Adipocyte (in vitro differentiated cells): Measurements from ENCODE around the gene PPP4R3B.
"Not testable (repeated sequence)": the region's sequence is repeated elsewhere in the genome, so short reads cannot be mapped to it uniquely, and the experiment has no call there.

ENCODE experiments used
- DNase-seq: peaks from one replicate; pipeline ENCODE4 v3.0.0-alpha.2; 2015; ENCODE audit warnings: low read depth
- H3K27me3 ChIP-seq: replicated peaks from 2 replicates; pipeline ENCODE4 v1.7.0; 2013; ENCODE audit warnings: mild to moderate bottlenecking, low read length, moderate library complexity; ENCODE audit not compliant: control insufficient read depth, insufficient read depth
- H3K36me3 ChIP-seq: 2 replicates; pipeline ENCODE4 v1.7.0; 2013; ENCODE audit warnings: low read length, mild to moderate bottlenecking, moderate library complexity; ENCODE audit not compliant: control insufficient read depth, insufficient read depth, severe bottlenecking
- H3K4me1 ChIP-seq: 2 replicates; pipeline ENCODE4 v1.7.0; 2013; ENCODE audit warnings: mild to moderate bottlenecking, low read length, moderate library complexity; ENCODE audit not compliant: control insufficient read depth, insufficient read depth
- H3K4me3 ChIP-seq: 2 replicates; pipeline ENCODE4 v1.7.0; 2013; ENCODE audit warnings: mild to moderate bottlenecking, low read length, moderate library complexity
- H3K9ac ChIP-seq: 2 replicates; pipeline ENCODE4 v1.7.0; 2013; ENCODE audit warnings: mild to moderate bottlenecking, low read length, moderate library complexity
- H3K9me3 ChIP-seq: 2 replicates; pipeline ENCODE4 v1.7.0; 2013; ENCODE audit warnings: mild to moderate bottlenecking, low read length, moderate library complexity; ENCODE audit not compliant: control insufficient read depth

PPP4R3B gene

DNA sequence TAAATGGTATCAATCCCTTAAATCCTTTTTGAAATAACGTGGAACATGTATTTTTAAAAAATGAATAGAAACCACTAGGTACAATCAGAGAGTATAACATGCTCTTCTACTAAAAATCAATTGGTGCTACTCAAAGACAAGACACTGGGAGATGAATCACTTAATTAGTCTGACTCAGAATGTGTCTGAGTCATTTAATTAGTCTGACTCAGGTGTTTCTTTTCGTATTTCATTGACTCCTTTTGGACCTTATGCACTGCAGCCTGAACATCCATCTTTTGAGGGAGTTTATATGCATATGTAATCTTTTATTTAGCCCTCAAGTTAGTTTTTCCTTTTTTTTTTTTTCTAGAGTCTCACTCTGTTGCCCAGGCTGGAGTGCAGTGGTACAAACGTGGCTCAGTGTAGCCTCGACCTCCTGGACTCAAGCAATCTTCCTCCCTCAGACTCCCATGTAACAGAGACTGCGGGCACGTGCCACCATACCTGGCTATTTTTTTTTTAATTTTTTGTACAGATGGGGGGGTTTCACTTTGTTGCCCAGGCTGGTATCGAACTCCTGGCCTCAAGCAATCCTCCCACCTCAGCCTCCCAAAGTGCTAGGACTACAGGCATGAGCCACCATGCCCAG is 26.5 kb downstream of the PPP4R3B start:
- peaks cover 7% of the 10 kb centered on the region for H3K36me3 ChIP-seq
- no peak for DNase-seq
- no peak overlapping the region for H3K4me3 ChIP-seq

DNA sequence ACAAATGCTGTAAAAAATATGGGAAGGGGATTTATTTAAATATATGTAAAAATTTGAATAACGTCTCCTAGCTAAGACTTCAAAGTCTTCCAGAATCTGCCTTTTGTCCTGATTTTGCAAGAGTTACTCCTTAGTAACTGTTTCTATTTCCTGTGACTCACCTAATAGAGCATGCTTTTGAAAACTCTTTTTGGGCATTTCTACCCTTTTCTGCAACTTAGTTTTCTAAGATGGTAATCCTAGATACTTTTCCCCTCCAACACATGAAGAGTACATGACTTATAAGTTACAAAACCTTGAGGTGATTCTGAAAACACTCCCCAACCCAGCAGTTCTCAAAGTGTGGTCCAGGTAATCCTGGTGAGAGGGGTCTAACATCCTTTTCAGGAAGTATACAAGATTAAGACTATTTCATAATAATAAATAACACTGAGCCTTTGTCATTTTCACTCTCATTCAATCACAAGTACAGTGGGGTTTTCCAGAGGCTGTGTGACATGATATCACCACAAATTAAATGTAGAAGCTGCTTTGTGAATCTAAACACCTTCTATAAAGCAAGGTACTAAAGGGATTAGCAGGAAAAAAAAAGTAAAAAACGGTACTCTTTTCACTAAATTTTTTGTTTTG is 31.9 kb downstream of the PPP4R3B start:
- peak; percentile 77 for DNase-seq
- Histone ChIP-seq H3K27me3 (no peaks in the 10 kb centered on the region), H3K4me1 (peaks cover 39% of the 10 kb centered on the region), H3K4me3 (peak overlapping the region; percentile 61), H3K36me3 (peaks cover 31% of the 10 kb centered on the region), H3K9ac (peak overlapping the region; percentile 31), H3K9me3 (no peaks in the 10 kb centered on the region)

More for the DNA sequence above, 26.5 kb downstream of the PPP4R3B start:
- peaks cover 16% of the 10 kb centered on the region for H3K4me1 ChIP-seq
- H3K27me3 ChIP-seq: no peaks in the 10 kb centered on the region
- no peak overlapping the region for H3K9ac ChIP-seq
- H3K9me3 ChIP-seq: no peaks in the 10 kb centered on the region

DNA sequence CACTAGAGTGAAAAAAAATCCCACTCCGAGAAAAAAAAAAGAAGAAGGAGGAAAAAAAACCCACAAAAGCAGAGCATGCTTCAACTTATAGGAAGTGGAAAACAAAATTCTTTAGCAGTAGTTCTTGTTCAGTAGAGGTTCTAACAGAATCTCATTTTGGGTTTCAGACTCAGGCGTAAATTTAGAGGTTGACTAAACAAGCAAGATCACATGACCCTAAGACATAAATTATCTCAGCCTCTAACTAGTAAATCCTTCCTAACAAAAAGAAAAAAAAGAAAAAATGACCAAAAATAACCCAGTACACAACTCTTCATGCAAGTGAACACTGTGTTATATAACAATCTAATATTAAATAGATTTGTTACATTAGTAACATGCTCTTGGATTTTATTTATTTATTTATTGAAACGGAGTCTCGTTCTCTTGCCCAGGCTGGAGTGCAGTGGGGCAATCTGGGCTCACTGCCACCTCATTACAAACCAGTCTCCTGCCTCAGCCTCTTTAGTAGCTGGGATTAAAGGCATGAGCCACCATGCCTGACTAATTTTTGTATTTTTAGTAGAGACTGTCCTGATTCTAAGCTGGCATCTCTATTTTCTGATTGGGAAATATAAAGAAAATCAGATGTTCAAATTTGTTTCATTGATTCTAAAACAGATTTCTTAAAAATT is 35.4 kb downstream of the PPP4R3B start:
- H3K9ac ChIP-seq: no peak overlapping the region
- H3K4me1 ChIP-seq: peaks cover 39% of the 10 kb centered on the region
- peaks cover 57% of the 10 kb centered on the region for H3K36me3 ChIP-seq
- H3K9me3 ChIP-seq: no peaks in the 10 kb centered on the region
- H3K27me3 ChIP-seq: no peaks in the 10 kb centered on the region
- H3K4me3 ChIP-seq: no peak overlapping the region
- DNase-seq: no peak

DNA sequence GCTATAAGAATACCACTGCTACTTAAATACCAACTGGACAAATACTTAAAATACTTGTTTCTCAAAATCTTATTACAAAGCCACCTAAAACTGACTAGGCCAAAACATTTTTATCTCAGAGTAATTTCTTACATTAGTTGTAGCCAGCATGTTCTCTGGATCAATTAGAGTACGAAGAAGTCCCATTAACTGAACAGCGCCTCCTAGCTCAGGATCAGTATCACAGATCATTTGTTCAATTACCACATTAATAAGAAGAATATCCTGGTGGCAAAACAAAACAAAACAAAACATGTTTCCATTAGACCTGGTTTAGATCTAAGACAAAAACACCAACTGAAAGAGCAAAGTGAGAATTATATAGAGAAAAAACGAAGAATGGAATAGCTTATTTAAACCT is 36.0 kb downstream of the PPP4R3B start:
- Histone ChIP-seq H3K36me3 (peaks cover 61% of the 10 kb centered on the region), H3K9ac (no peak overlapping the region), H3K4me3 (no peak overlapping the region), H3K4me1 (peaks cover 37% of the 10 kb centered on the region), H3K27me3 (no peaks in the 10 kb centered on the region), H3K9me3 (no peaks in the 10 kb centered on the region)
- no peak for DNase-seq

DNA sequence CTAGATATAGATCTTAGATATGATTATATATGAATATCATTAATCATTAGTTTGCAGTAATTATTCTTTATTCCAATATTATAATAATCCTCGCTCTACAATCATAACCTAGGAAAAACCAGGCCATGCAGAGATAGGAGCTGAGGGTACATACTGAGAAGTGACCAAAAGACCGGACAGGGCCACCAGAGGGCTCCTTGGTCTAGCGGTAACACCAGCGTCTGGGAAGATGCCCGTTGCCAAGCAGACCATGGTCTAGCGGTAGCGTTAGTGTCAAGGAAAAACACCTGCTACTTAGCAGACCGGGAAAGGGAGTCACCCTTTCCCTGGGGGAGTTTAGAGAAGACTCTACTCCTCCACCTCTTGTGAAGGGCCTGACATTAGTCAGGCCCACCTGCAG is 48.4 kb downstream of the PPP4R3B start:
- H3K4me1 ChIP-seq, H3K4me3 ChIP-seq, DNase-seq, H3K9ac ChIP-seq, H3K9me3 ChIP-seq, H3K27me3 ChIP-seq: not testable (repeated sequence)
- peaks cover 44% of the 10 kb centered on the region for H3K36me3 ChIP-seq

DNA sequence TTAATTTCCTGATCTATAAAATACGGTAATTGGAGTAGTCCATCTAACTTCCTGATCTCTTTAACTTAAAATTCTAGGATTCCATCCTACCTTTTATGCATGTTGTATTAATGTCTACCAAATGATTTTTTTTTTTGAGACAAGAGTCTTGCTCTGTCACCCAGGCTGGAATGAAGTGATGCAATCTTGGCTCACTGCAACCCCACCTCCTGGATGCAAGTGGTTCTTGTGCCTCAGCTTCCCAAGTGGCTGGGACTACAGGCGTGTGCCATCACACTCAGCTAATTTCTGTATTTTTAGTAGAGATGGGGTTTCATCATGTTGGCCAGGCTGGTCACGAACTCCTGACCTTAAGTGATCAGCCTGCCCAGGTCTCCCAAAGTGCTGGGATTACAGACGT is 50.1 kb downstream of the PPP4R3B start:
- H3K9ac ChIP-seq: no peak overlapping the region
- peaks cover 50% of the 10 kb centered on the region for H3K36me3 ChIP-seq
- no peak for DNase-seq
- no peak overlapping the region for H3K4me3 ChIP-seq
- H3K9me3 ChIP-seq: no peaks in the 10 kb centered on the region
- H3K4me1 ChIP-seq: no peaks in the 10 kb centered on the region
- H3K27me3 ChIP-seq: no peaks in the 10 kb centered on the region

DNA sequence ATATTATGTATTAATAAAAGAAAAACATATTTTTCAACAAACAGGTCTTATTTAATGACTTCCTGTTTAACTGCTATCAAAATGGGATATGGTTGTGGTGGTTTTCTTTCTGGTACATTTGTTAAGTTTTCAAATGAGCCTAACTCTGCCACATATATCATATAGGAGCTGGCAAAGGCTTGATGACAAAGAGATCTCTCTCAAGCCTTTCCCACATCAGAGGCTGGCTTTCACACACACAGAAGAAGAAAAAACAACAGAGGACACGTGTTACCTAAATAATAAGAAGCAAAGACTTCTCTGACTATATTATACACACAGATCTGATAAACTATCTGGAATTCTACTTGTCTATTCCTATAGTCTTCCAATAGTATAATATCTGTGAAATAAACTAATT is 51.8 kb downstream of the PPP4R3B start:
- H3K4me3 ChIP-seq: no peak overlapping the region
- no peaks in the 10 kb centered on the region for H3K27me3 ChIP-seq
- H3K4me1 ChIP-seq: no peaks in the 10 kb centered on the region
- H3K36me3 ChIP-seq: peaks cover 57% of the 10 kb centered on the region
- peaks cover 4% of the 10 kb centered on the region for H3K9me3 ChIP-seq
- DNase-seq: no peak
- no peak overlapping the region for H3K9ac ChIP-seq

DNA sequence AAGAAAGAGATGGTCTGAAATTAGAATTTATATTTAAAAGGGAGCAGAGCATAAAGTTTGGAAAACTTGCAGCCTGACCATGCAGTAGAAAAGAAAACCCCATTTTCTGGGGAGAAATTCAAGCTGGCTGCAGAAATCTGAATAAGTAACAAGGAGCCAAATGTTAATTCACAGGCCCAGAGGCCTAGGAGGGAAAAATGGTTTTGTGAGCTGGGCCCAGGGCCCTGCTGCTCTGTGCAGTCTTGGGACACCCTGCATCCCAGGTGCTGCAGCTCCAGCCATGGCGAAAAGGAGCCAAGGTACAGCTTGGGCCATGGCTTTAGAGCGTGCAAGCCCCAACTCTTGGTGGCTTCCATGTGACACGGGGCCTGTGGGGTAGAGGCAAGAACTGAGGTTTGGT is 56.6 kb downstream of the PPP4R3B start:
- no peaks in the 10 kb centered on the region for H3K27me3 ChIP-seq
- H3K9me3 ChIP-seq: peaks cover 4% of the 10 kb centered on the region
- H3K9ac ChIP-seq: no peak overlapping the region
- no peak overlapping the region for H3K4me3 ChIP-seq
- no peak for DNase-seq
- peaks cover 79% of the 10 kb centered on the region for H3K36me3 ChIP-seq
- H3K4me1 ChIP-seq: peaks cover 8% of the 10 kb centered on the region

DNA sequence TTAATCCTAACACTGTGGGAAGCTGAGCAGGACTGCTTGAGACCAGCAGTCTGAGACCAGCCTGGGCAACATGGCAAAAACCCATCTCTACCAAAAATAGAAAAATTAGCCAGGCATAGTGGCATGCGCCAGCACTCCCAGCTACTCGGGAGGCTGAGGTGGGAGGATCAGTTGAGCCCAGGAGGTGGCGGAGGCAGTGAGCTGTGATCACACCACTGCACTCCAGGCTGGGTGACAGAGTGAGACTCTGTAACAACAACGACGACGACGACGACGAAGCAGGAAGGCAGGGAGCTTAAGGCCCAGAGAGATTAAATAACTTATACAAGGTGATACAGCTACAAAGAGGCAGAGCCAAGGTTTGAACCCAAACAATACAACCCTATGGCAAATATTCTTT is 60.6 kb downstream of the PPP4R3B start:
- peaks cover 11% of the 10 kb centered on the region for H3K4me1 ChIP-seq
- no peak overlapping the region for H3K9ac ChIP-seq
- no peaks in the 10 kb centered on the region for H3K27me3 ChIP-seq
- H3K36me3 ChIP-seq: peaks cover 73% of the 10 kb centered on the region
- H3K9me3 ChIP-seq: peaks cover 4% of the 10 kb centered on the region
- no peak for DNase-seq
- H3K4me3 ChIP-seq: no peak overlapping the region

DNA sequence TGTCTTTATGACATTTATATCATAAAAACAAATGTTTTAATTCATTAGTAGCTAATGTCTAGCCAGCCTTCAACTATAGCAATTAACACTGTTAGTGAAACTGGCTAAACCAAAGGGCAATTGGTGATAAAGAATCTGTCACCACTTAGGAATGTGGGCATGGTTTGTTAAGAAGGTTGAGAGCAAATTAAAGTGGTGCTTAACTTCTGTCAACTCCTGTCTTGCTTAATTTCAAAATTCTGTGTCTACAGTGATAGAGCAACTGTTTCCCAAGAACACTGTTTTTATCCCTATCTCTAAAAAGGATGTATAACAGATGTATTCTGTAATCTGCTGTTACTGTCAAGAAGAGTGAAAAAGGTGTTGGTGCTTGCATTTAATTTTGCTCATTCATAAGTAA is 61.4 kb downstream of the PPP4R3B start:
- no peak overlapping the region for H3K4me3 ChIP-seq
- H3K27me3 ChIP-seq: no peaks in the 10 kb centered on the region
- H3K36me3 ChIP-seq: peaks cover 66% of the 10 kb centered on the region
- H3K9me3 ChIP-seq: peaks cover 2% of the 10 kb centered on the region
- H3K4me1 ChIP-seq: peaks cover 11% of the 10 kb centered on the region
- DNase-seq: peak; percentile 18
- no peak overlapping the region for H3K9ac ChIP-seq

DNA sequence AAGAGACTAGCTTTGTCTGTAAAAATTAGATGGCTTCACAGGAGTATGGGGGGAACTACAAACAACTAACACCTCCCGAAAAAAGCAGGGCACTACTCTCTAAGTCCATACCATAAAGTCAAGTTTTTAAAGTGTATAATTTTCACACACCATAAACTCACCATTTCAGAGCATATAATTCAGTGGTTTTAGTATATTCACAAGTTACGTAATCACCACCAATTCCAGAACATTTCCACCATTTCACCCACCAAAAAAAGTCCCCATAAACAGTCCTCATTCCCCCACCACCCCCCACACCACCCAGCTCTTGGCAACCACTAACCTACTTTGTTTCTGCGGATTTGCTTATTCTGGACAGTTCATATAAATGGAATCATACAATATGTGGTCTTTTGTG is 64.1 kb downstream of the PPP4R3B start:
- Histone ChIP-seq H3K9me3 (no peaks in the 10 kb centered on the region), H3K36me3 (peaks cover 48% of the 10 kb centered on the region), H3K27me3 (no peaks in the 10 kb centered on the region), H3K4me3 (no peak overlapping the region), H3K9ac (no peak overlapping the region), H3K4me1 (peaks cover 16% of the 10 kb centered on the region)
- DNase-seq: no peak
